Measurements from ENCODE around the gene ITSN2.

DNA sequence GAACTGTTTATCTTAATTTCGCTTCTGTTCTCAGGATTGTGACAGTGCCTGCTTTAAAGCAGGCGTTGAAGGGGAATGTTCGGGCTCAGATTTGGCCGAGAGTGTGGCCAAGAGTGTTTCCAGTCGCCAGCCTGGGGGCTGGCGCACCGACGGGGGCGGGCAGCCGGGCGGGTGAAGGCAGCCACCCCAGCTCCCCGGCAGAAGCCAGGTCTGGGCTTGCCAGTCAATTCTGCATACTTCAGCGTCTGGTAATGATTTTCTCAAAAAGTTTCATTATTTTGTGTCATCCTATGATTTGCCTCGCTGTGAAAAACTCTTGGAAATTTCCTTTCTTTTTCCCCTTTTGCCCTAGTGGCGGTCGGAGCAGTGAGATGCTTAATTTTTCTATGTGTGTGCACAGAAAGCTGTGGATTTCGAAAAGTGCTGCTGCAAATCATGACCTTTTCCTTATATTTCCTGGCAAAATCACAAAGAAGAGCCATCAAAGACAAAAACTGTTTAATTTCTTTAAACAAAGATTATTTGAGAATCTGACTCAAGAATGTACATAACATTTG is 184.6 kb downstream of the ITSN2 start:
- TF ChIP-seq POLR2AphosphoS5 (IDR thresholded peaks at IDR 0.05; ENCODE audit: low read depth, low read length) (no peak), POU2F2 (IDR thresholded peaks at IDR 0.05; ENCODE audit: low read depth, low read length) (no peak), POLR2A (IDR thresholded peaks at IDR 0.05; ENCODE audit: low read depth, low read length) (no peak), TAF1 (IDR thresholded peaks at IDR 0.05; ENCODE audit: low read depth, low read length) (no peak), SPI1 (IDR thresholded peaks at IDR 0.05; ENCODE audit: low read depth, low read length) (no peak)
